ENCODE data around the gene HOPX.
"Not testable (repeated sequence)": the region's sequence is repeated elsewhere in the genome, so short reads cannot be mapped to it uniquely, and the experiment has no call there.

The HOPX gene

DNA sequence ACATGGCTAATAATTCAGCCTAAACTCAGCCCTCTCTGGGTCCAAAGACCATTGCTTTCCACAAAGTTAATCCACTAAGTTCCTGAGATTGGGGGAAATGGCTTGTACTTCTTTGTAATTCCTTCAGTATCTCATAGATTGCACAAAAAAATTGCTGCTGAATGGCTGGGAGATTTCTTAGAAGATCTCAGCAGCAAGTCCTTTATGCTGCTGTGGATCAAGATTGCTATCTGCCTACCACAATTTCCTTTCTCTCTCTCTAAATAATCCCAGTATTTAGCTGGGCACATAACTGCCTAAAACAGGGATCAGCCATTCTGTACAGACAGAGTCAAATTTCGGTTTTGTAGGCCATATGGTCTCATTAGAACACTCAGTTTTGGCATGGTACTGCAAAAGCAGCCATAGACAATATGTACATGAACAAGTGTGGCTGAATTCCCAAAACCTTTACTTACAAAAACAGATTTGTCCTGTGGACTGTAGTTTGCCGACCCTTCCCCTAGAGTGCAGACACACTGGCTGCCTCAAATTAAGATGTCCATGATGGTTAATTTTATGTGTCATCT, 18.5 kb upstream of the HOPX start:
- TF ChIP-seq, protein P1, sequence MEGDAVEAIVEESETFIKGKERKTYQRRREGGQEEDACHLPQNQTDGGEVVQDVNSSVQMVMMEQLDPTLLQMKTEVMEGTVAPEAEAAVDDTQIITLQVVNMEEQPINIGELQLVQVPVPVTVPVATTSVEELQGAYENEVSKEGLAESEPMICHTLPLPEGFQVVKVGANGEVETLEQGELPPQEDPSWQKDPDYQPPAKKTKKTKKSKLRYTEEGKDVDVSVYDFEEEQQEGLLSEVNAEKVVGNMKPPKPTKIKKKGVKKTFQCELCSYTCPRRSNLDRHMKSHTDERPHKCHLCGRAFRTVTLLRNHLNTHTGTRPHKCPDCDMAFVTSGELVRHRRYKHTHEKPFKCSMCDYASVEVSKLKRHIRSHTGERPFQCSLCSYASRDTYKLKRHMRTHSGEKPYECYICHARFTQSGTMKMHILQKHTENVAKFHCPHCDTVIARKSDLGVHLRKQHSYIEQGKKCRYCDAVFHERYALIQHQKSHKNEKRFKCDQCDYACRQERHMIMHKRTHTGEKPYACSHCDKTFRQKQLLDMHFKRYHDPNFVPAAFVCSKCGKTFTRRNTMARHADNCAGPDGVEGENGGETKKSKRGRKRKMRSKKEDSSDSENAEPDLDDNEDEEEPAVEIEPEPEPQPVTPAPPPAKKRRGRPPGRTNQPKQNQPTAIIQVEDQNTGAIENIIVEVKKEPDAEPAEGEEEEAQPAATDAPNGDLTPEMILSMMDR (IDR thresholded peaks at IDR 0.05; ENCODE audit: insufficient read depth, missing control alignments): no peak
- DNase-seq (ENCODE audit: insufficient read length, low spot score): no peak
- no peak for FAIRE-seq

DNA sequence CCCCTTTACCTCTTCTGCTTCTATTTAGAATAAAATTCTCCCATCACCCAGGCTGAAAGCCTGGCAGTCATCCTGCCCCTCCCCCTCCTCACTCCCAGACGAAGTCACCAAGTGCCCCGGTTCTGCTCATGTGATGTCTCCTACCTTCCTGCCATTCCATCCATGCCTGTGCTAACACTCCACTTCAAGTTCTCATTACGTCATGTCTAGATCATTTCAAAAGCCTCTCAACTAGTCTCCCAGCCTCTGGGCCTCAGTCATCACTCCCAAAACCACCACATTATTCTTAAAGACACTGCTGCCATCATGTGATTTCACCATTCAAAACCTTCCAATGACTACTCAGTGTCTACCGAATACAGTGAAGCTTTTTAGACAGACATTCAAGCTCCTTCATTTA, 17.2 kb upstream of the HOPX start:
- TF ChIP-seq, protein P1 (IDR thresholded peaks at IDR 0.05; ENCODE audit: insufficient read depth, missing control alignments): no peak
- DNase-seq (ENCODE audit: insufficient read length, low spot score) (no peak), FAIRE-seq (no peak)

DNA sequence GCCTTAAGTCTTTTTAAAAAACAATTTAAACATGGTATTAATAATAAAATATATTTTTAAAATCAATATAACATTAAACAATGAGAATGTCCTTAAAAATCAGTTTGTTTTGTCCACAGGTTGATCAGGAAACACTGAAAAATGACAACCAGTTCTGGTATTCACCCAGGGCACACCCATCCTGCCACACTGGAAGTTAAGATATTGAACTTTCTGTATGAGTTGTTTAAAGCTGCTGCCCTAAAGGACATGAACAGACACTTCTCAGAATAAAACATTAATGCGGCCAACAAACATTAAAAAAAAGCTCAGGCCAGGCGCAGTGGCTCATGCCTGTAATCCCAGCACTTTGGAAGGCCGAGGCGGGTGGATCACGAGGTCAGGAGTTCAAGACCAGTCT, 15.0 kb upstream of the HOPX start:
- no peak for FAIRE-seq
- TF ChIP-seq, protein P1 (IDR thresholded peaks at IDR 0.05; ENCODE audit: insufficient read depth, missing control alignments): no peak
- DNase-seq (ENCODE audit: insufficient read length, low spot score): no peak

DNA sequence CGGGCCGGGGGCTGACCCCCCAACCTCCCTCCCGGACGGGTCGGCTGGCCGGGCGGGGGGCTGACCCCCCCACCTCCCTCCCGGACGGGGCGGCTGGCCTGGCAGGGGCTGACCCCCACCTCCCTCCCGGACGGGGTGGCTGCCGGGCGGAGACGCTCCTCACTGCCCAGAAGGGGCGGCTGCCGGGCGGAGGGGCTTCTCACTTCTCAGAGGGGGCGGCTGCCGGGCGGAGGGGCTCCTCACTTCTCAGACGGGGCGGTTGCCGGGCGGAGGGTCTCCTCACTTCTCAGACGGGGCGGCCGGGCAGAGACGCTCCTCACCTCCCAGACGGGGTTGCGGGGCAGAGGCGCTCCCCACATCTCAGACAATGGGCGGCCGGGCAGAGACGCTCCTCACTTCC, 12.4 kb upstream of the HOPX start:
- DNase-seq (ENCODE audit: insufficient read length, low spot score); FAIRE-seq: not testable (repeated sequence)

DNA sequence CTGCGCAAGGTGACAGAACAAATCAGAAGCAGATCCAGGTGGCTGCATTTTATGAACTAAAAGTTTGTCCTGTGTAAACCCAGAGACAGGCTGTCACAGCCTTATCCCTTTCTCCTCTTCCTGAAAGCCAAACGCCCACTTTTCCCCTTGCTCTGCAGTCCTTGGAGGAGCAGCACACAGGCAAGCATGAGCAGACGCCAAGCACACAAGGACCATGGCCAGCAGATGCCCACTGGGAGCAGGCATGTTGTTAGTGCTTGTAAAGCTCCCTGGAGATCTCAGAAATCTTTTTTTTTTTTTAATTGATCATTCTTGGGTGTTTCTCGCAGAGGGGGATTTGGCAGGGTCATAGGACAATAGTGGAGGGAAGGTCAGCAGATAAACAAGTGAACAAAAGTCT, 11.5 kb upstream of the HOPX start:
- DNase-seq (ENCODE audit: insufficient read length, low spot score): no peak
- no peak for FAIRE-seq
- TF ChIP-seq, protein P1 (IDR thresholded peaks at IDR 0.05; ENCODE audit: insufficient read depth, missing control alignments): no peak

DNA sequence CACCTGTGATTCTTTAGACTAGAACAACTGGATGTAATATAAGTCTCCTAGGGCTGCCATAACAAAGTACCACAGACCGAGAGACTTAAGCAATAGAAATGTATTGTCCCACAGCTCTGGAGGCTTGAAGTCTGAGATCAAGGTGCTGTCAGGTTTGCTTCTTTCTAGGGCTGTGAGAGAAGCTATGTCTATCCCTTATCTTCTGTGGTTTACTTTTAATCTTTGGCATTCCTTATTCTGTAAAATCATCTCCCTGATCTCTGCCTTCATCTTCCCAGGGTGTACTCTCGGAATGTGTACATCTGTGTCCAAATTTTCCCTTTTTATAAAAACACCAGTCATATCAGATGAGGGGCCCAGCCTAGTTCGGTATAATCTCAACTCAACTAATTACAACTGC, 10.3 kb upstream of the HOPX start:
- DNase-seq (ENCODE audit: insufficient read length, low spot score) (no peak), FAIRE-seq (no peak)
- TF ChIP-seq, protein P1 (IDR thresholded peaks at IDR 0.05; ENCODE audit: insufficient read depth, missing control alignments): no peak

DNA sequence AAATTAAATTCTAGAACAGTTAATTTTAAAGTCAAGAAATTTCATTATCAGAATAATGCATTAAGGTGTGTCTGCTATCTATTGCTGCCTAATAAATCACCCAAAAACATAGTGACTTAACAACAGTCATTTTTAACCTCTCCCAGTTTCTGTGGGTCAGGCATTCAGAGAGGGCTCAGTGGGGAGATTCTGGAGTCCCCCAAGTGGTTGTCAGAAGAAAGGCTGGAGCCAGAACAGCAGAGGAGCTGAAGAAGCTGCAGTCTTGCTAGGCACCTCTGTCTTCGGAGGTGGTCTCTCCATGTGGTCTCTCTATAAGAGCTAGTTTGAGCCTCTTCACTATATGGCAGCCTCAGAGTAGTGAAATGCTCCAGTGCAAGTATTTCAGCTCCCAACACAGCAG, 9.3 kb upstream of the HOPX start:
- DNase-seq (ENCODE audit: insufficient read length, low spot score) (no peak), FAIRE-seq (no peak)
- TF ChIP-seq, protein P1 (IDR thresholded peaks at IDR 0.05; ENCODE audit: insufficient read depth, missing control alignments): no peak

All from D721Med (cell line).